Activated CD4-positive, alpha-beta T cell treated with anti-CD3 and anti-CD28 coated beads for 48 hours (primary cell): Measurements from ENCODE around the gene LRFN2.

ENCODE experiments used
- DNase-seq: peaks from one replicate; pipeline ENCODE4 v3.0.0-alpha.2; 2020

The LRFN2 gene

GRCh38 chr6:40395066-40395697, 192.0 kb downstream of the LRFN2 start:
- no peak for DNase-seq

GRCh38 chr6:40394381-40394780, 192.8 kb downstream of the LRFN2 start:
- no peak for DNase-seq

GRCh38 chr6:40393641-40394040, 193.5 kb downstream of the LRFN2 start:
- no peak for DNase-seq

GRCh38 chr6:40392589-40392988, 194.6 kb downstream of the LRFN2 start:
- DNase-seq, result no peak

- DNase-seq, result no peak
These were observed 195.2 kb downstream of the LRFN2 start for GRCh38 chr6:40391851-40392517.

- DNase-seq, result no peak
These were observed 196.1 kb downstream of the LRFN2 start for GRCh38 chr6:40391086-40391485.

- DNase-seq, result no peak
These were observed 196.9 kb downstream of the LRFN2 start for GRCh38 chr6:40390144-40390800.

GRCh38 chr6:40389254-40389653, 197.9 kb downstream of the LRFN2 start:
- DNase-seq, result no peak

- DNase-seq, result no peak
These were observed 199.3 kb downstream of the LRFN2 start for GRCh38 chr6:40387871-40388264.

- DNase-seq, result no peak
These were observed 199.9 kb downstream of the LRFN2 start for GRCh38 chr6:40387127-40387870.

GRCh38 chr6:40386200-40386599, 201.0 kb downstream of the LRFN2 start:
- no peak for DNase-seq

- DNase-seq, result no peak
These were observed 203.6 kb downstream of the LRFN2 start for GRCh38 chr6:40383348-40384115.

GRCh38 chr6:40380271-40380670, 206.9 kb downstream of the LRFN2 start:
- no peak for DNase-seq

GRCh38 chr6:40379811-40380210, 207.4 kb downstream of the LRFN2 start:
- no peak for DNase-seq

- DNase-seq, result no peak
These were observed 208.5 kb downstream of the LRFN2 start for GRCh38 chr6:40378725-40379074.

GRCh38 chr6:40378071-40378724, 209.0 kb downstream of the LRFN2 start:
- DNase-seq, result no peak

GRCh38 chr6:40377173-40377806, 209.9 kb downstream of the LRFN2 start:
- no peak for DNase-seq

- no peak for DNase-seq
These were observed 211.0 kb downstream of the LRFN2 start for GRCh38 chr6:40376113-40376650.

- no peak for DNase-seq
These were observed 213.9 kb downstream of the LRFN2 start for GRCh38 chr6:40373267-40373666.

GRCh38 chr6:40371621-40372020, 215.5 kb downstream of the LRFN2 start:
- no peak for DNase-seq

- DNase-seq, result no peak
These were observed 216.1 kb downstream of the LRFN2 start for GRCh38 chr6:40371095-40371494.

GRCh38 chr6:40369891-40370290, 217.3 kb downstream of the LRFN2 start:
- DNase-seq, result no peak
